DMS114 treated with DMSO at 0.1 percent for 48 hours (cell line): Measurements from ENCODE around the gene TMEM106B.
"Not testable (repeated sequence)": the region's sequence is repeated elsewhere in the genome, so short reads cannot be mapped to it uniquely, and the experiment has no call there.

Experiments used
- DNase-seq: peaks from one replicate; lab custom pipeline; 2025; ENCODE audit not compliant: unreplicated experiment; lab: John Stamatoyannopoulos, UW

Gene TMEM106B

GRCh38 chr7:12211054-12211710 lies at the start of gene TMEM106B:
Gene TMEM106B (plus strand): TSS chr7:12211294. CDS start chr7:12214811, 3,517 bp downstream.
- peak; percentile 81 for DNase-seq

DNA sequence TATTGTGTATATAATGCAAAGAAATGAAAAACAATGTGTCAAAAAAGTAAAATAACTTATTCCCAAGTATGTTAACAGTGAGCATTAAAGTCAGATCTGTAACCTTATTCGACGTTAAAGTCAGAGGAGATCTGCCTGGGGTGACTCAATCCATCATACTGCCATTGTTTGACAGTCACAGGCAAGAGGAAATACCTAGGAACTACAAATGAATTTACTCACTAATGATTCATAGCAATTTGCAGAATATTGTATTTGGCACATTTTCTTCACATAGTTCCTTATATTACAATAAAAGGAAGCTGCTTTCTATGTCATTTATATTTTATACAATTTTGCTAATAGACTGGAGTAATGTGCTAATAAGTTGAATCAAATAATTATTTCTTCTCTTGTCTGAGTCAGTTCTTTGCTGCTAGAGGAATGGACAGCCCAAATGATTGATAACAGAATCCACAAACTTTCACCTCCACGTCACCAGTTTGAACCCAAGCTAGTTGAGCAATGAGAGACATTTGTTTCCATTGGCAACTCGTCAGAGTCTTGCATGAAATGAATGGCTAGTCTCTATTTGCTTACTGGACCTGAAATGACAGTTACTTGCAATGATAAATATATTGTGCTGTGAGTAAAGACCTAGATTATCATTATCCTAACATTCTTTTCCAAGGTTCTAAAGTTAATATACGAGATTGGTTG lies 48.5 kb upstream of the TMEM106B start:
- no peak for DNase-seq

- not testable (repeated sequence) for DNase-seq
Observed at GRCh38 chr7:12168065-12168464, 43.0 kb upstream of the TMEM106B start.

DNA sequence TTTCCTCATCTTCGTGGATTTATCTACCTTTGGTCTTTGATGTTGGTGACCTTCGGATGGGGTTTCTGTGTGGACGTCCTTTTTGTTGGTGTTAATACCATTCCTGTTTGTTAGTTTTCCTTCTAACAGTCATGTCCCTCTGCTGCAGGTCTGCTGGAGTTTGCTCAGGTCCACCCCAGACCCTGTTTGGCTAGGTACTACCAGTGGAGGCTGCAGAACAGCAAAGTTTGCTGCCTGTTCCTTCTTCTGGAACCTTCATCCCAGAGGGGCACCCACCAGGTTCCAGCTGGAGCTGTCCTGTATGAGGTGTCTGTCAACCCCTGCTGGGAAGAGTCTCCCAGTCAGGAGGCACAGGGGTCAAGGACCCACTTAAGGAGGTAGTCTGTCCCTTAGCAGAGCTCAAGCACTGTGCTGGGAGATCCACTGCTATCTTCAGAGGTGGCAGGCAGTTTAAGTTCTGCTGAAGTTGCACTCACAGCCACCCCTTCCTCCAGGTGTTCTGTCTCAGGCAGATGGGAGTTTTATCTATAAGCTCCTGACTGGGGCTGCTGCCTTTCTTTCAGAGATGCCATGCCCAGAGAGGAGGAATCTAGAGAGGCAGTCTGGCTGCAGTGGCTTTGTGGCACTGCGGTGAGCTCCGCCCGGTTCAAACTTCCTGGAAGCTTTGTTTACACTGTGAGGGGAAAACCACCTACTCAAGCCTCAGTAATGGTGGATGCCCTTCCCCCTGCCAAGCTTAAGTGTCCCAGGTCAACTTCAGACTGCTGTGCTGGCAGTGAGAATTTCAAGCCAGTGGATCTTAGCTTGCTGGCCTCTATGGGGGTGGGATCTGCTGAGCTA lies 40.9 kb upstream of the TMEM106B start:
- DNase-seq, result not testable (repeated sequence)

- DNase-seq, result no peak
Observed at GRCh38 chr7:12173671-12174070, 37.4 kb upstream of the TMEM106B start.

DNA sequence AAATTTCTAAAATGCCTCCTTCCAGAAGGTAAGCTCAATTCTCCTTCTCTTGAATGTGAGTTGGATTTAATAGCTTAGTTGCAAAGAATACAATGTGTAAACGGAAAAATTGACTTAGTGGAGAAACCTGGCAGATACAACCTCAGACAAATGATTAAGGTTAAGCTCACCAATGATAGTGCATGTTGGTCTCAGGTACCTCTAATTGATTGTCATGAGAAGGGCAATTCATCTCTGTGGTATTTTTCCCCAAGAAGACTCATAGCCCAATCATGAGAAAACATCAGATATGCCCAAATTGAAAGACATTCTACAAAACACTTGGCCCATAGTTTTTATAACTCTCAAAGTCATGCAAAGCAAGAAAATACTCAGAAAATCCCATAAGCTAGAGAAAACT lies 36.2 kb upstream of the TMEM106B start:
- no peak for DNase-seq

DNA sequence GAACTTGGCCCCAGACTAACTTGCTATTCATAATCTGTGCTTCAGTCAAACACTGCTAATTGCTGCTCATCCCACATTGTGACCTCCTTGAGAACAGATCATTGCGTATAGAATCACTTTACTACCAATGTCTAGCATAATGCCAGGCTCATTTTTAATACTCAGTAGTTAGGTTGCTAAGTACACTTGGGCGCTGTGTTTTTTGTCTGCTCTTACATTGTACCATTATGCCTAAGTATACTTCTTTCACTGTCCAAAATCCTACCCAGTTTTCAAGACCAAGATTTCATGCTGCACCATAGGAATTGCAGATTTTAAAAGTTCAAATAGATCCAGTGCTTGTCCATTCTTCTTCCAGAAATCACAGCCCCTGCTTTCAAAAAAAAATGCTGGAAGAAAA lies 32.8 kb upstream of the TMEM106B start:
- no peak for DNase-seq

- no peak for DNase-seq
Observed at GRCh38 chr7:12194426-12194825, 16.7 kb upstream of the TMEM106B start.

- no peak for DNase-seq
Observed at GRCh38 chr7:12196386-12196785, 14.7 kb upstream of the TMEM106B start.

- no peak for DNase-seq
Observed at GRCh38 chr7:12199363-12199762, 11.7 kb upstream of the TMEM106B start.

DNA sequence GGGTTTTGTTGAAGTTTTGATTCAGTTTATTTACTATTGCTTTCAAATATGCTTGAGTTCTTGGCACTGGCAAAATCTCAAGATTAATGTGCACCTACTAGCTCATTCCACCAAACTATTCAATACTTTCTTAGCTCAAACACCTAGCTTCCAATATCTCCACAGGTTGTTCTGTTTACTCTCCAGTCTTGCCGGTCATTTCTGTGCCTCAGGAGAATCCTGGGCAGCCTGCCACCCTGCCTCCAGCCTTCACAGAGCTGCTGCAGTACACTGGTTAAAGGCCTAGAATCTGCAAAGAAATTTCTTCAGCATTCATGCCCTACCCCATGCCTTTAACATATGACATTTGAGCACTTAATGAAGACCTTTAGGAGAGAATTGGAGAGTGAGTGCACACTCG lies 4.0 kb upstream of the TMEM106B start:
- no peak for DNase-seq

DNA sequence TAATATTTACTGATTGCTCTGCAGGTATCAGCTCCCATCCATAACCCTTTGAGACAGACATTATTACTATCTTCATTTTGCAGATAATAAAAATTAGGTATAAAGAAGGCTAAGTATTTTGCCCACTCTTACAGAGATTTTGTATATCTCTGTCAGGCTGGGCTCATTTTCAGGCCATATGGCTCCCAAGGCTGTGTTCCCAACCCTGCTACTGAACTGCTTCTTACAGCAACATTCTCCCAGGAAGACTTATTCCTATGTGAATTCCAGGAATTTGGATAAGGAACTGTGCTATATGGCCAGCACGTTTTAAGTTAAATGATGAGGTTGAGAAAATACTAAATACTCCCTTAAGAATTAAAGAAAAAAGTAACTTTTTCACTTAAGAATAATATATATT lies 1.9 kb upstream of the TMEM106B start:
- DNase-seq, result no peak

DNA sequence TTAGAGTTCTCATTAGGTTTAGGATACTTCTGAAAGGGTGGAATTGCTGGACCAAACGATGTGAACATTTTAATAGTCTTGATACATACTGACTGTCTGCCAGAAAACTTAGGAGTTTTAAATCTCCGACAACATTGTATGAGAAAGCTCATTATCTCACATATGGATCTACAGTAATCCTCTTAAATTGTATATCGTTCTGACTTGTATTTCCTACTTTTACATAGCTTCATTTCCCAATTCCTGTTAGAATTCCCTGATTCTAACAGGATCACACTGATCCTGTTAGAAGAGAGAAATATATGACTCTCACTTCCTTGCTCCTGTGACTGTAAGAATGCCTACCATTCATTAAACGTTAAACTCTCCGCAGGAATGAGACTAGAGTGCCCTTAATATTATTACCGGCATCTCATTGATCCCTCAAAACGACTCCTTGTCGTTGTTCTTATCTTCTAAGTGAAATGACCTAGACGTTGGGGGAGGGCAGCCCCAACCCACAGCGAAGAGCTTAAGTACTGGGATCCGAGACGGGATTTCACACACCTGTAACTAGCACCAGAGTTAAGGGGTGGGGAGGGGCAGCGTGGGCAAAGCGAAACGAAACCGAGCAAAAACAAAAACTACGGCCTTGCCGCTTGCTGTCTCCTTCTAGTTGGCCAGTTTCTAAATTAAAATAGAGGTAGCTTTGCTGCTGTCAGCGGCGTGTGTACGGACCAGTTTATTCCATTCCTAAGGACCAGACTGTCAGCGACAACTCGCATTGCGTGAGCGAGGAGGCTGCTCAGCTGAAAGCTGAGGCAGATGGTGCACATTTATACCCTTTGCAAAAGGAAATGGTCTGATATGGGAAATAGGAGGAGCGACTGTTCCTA lies 678 bp upstream of the TMEM106B start:
- DNase-seq, result no peak

DNA sequence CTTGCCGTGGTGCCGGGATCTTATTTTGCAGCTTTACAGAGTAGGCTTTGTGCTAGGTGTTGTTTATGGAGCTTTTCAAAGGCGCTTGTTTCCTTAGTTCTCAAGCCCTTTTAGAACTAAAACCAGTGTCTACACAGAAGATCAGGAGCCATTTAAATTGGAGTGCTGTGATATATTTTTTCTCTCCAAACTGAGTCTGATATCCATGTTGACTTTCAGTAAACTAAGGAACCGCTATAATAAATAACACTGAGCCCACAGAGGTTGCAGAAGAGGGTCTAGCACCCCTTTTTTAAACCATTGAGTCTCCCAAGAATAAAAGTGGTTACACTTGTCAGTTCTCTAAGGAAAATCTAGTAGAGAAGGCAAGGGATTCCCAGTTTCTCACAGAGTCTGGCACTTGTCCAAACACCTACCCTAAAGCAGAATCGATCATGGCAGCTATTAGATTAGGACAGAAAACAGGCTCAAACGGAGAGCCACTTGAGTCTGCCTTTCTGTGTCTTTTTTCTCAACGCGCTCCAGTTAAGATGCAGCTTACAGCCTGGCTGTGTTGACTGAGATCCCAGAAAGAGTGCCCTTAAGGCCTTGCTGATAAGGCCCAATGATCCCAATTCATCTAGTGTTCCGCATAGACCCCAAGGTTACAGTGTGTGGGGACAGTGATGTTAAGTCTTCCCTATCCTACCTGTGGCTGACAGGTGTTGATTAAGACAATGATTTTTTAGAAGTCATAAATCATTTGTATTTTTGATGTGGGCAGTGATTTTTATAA lies 804 bp downstream of the TMEM106B start:
- peak; percentile 27 for DNase-seq

DNA sequence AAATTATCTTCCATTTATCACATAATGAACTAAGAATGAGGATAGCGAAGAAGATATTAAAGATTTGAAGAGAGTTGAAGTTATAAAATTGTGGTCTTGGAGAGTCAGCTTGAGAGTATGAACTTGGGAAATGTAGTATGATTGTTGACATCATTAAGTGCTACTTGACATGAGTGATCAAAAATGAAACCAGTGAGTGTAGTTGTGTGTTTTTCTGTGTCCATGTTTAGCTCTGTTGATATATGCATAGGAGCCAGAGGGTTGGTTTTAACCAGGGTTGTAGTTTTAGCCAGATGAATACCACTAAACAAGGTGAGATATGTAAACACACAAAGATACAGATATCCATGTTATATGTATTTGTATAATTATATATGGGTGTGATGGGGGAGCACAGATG lies 6.2 kb downstream of the TMEM106B start:
- no peak for DNase-seq

GRCh38 chr7:12220389-12221046 lies 9.4 kb downstream of the TMEM106B start:
- no peak for DNase-seq

DNA sequence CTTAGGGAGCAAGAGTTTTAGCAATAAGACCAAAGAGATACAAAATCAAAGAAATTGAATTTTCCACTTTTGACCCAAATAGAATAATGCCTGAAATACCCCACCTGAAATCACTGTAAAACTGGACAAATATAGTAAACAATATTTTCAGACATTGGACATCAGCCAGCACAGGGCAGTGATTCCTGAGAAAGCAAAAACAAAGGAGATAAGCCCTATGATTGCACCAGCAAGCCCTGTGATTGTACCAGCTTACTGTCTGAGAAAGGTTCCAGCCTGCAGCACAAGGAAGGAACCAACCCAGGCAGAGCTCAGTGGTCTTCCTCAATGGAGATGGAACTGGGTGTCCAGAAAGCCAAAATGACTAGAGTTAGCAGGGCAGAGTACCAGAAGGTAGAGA lies 10.3 kb downstream of the TMEM106B start:
- no peak for DNase-seq

DNA sequence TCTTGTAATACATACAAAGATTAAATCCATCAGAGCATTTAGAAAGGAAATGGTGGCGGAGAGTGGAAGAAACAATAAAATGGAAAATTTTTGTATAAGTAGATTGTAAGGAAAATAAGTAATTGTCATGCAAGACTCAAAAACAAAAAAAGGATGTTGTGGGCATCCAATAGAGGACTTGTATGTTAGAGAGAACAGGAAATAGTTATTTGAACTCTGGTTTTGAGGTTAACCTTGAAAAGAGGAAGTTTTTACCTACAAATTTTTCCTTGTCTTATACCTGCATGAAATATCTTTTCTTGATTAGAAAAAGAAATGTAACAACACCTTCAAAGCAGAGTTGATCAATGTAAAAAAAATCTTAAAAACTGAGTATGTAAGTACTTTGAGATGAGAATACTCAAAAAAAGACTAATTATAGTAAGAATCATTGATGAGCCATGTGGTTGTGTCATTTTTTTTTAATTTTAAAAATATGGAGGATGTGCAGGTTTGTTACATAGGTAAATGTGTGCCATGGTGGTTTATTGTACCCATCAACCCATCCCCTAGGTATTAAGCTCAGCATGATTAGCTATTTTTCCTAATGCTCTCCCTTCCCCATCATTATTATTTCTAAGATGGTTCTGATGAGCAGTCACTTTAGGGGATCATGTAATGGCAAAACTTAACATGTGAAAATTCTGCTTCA lies 11.9 kb downstream of the TMEM106B start:
- no peak for DNase-seq

DNA sequence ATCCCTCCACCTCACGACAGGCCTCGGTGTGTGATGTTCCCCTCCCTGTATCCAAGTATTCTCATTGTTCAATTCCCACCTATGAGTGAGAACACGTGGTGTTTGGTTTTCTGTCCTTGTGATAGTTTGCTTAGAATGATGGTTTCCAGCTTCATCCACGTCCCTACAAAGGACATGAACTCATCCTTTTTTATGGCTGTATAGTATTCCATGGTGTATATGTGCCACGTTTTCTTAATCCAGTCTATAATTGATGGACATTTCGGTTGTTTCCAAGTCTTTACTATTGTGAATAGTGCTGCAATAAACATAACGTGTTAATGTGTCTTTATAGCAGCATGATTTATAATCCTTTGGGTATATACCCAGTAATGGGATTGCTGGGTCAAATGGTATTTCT lies 13.9 kb downstream of the TMEM106B start:
- DNase-seq, result not testable (repeated sequence)
